ENCODE measurements around the gene KCNH5. TPM values are rescaled to one million over a fixed set of nuclear protein-coding genes. Genes with fewer than 3 reads are reported as not detected.

The KCNH5 gene
- total and polyA plus RNA-seq, 9 of the 15 experiments (the other 6 are each of a cell fraction or from before 2014, with no cell fraction given), result 1.1 to 2.4 (median 1.4) TPM

GRCh38 chr14:62682208-62682607 is 363.1 kb downstream of the KCNH5 start (continued):
- TF ChIP-seq, protein P1, sequence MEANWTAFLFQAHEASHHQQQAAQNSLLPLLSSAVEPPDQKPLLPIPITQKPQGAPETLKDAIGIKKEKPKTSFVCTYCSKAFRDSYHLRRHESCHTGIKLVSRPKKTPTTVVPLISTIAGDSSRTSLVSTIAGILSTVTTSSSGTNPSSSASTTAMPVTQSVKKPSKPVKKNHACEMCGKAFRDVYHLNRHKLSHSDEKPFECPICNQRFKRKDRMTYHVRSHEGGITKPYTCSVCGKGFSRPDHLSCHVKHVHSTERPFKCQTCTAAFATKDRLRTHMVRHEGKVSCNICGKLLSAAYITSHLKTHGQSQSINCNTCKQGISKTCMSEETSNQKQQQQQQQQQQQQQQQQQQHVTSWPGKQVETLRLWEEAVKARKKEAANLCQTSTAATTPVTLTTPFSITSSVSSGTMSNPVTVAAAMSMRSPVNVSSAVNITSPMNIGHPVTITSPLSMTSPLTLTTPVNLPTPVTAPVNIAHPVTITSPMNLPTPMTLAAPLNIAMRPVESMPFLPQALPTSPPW (CRISPR knock-in tag; IDR thresholded peaks at IDR 0.05), result no peak
- TF ChIP-seq ZBTB34 (CRISPR knock-in tag; IDR thresholded peaks at IDR 0.05), result no peak
- no peak for TF ChIP-seq ZNF79 (CRISPR knock-in tag; IDR thresholded peaks at IDR 0.05; ENCODE audit: low read depth)
- TF ChIP-seq MCM7 (IDR thresholded peaks at IDR 0.05), result no peak
- TF ChIP-seq C11orf30 (IDR thresholded peaks at IDR 0.05; ENCODE audit: low read depth), result no peak
- TF ChIP-seq TSC22D4 (tag; IDR thresholded peaks at IDR 0.05), result no peak

DNA sequence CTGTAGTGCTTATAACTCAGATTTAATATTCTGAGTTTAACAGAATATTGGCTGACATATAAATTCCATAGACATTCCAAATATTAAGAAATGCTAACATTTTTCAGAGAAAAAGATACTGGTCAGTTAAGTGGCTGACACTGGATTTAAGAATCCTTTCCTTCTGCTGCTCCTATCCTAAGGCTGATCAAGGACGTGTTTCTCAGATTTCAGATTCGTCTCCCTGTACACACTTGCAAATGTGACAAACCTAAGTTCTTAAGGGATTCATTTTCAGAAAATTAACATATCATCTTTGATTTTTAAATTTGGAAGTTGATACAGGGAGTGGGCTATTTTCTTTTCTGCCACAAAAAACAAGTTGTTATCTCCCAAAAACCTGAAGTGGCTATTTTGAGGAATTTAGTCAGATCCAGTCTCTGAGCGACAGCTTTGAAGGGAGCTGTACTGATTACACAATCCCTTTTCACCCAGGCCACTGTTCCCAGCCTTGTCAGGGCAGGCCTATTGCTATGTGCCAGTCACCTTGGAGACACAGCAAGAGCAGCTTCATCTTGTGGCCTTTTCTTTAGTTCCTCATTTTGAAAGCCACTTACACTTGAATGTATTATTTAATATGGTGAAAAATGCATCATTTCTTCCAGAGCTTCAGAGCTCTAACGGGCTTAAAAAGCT is 370.6 kb downstream of the KCNH5 start:
- ChIA-PET CTCF (ENCODE audit: low intra/inter-chr PET ratio) (no interaction called here), POLR2A (no interaction called here)
- Histone ChIP-seq H3K9me3 (replicated peaks; ENCODE audit: control insufficient read depth, insufficient read depth, low read depth, low read length) (no peaks in the 10 kb centered on the region), H3K79me2 (ENCODE audit: control insufficient read depth, insufficient read depth, low read length) (no peaks in the 10 kb centered on the region), H2AFZ (ENCODE audit: low read depth, low read length) (no peak overlapping the region), H3K4me1 (replicated peaks in 1 of 2; ENCODE audit: control insufficient read depth in 2 of 2, insufficient read depth in 2 of 2, low read length in 2 of 2) (no peaks in the 10 kb centered on the region), H3K36me3 (ENCODE audit: control insufficient read depth, insufficient read depth, low read length) (no peaks in the 10 kb centered on the region), H4K20me1 (replicated peaks; ENCODE audit: control insufficient read depth, insufficient read depth, low read length) (no peaks in the 10 kb centered on the region), H3K27me3 (ENCODE audit: control insufficient read depth in 2 of 2, insufficient read depth in 2 of 2, low read length in 2 of 2) (no peaks in the 10 kb centered on the region), H3K9ac (ENCODE audit: insufficient read depth in 1 of 2, low read depth in 2 of 2, low read length in 2 of 2) (no peak overlapping the region), H3K4me3 (no peak overlapping the region), H3K9me1 (ENCODE audit: control insufficient read depth, insufficient read depth, low read length) (no peaks in the 10 kb centered on the region), H3K27ac (ENCODE audit: extremely low read depth, low read depth, low read length) (no peak overlapping the region), H3K4me2 (ENCODE audit: insufficient read depth, low read length) (no peak overlapping the region)
- no TSS peak for BruUV-seq (replicated peaks)
- ATAC-seq (no peak), DNase-seq (ENCODE audit: extremely low read depth in 1 of 4, low spot score in 3 of 4) (no peak), FAIRE-seq (no peak)
- intact Hi-C loops (cut with micrococcal nuclease) (no loop called here), in situ Hi-C loops (cut with MboI) (no loop called here)
- WGBS (ENCODE audit: insufficient coverage, low coverage, missing lambda C conversion rate), result 3% methylated on average over 4 of the region's 4 CpGs
- TF ChIP-seq, protein P2, sequence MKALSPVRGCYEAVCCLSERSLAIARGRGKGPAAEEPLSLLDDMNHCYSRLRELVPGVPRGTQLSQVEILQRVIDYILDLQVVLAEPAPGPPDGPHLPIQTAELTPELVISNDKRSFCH (CRISPR knock-in tag; IDR thresholded peaks at IDR 0.05), result no peak
- TF ChIP-seq, protein P2 (tag; IDR thresholded peaks at IDR 0.05), result no peak
- TF ChIP-seq FOXK2 (conservative IDR thresholded peaks at IDR 0.05 in 1 of 2, IDR thresholded peaks at IDR 0.05 in 1 of 2; ENCODE audit: low read depth in 2 of 2), result no peak
- no peak for TF ChIP-seq ATF7 (IDR thresholded peaks at IDR 0.05)
- TF ChIP-seq, protein P3, sequence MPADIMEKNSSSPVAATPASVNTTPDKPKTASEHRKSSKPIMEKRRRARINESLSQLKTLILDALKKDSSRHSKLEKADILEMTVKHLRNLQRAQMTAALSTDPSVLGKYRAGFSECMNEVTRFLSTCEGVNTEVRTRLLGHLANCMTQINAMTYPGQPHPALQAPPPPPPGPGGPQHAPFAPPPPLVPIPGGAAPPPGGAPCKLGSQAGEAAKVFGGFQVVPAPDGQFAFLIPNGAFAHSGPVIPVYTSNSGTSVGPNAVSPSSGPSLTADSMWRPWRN (IDR thresholded peaks at IDR 0.05; ENCODE audit: low read depth), result no peak
- no peak for TF ChIP-seq ETV5 (CRISPR knock-in tag; IDR thresholded peaks at IDR 0.05; ENCODE audit: low read depth)
- no peak for TF ChIP-seq SOX6 (IDR thresholded peaks at IDR 0.05)
- TF ChIP-seq KLF6 (CRISPR knock-in tag; IDR thresholded peaks at IDR 0.05; ENCODE audit: borderline replicate concordance), result no peak
- no peak for TF ChIP-seq EGR1 (conservative IDR thresholded peaks at IDR 0.05)
- no peak for TF ChIP-seq ZNF23 (CRISPR knock-in tag; IDR thresholded peaks at IDR 0.05)
- TF ChIP-seq POLR3A (IDR thresholded peaks at IDR 0.05; ENCODE audit: borderline replicate concordance, extremely low read depth, insufficient read depth, insufficient read length), result no peak
- TF ChIP-seq HNRNPH1 (optimal IDR thresholded peaks at IDR 0.05; ENCODE audit: low read depth, low read length), result no peak
- TF ChIP-seq HIVEP1 (CRISPR knock-in tag; IDR thresholded peaks at IDR 0.05), result no peak
- no peak for TF ChIP-seq KLF1 (tag; IDR thresholded peaks at IDR 0.05)
